ENCODE measurements around the gene ATL2.

The ATL2 gene

GRCh38 chr2:38394903-38395341 lies 17.8 kb upstream of the ATL2 start:
- TF ChIP-seq CTCF (IDR thresholded peaks at IDR 0.05; ENCODE audit: low read depth, low read length) (no peak), POLR2A (IDR thresholded peaks at IDR 0.05; ENCODE audit: extremely low read depth, insufficient read length) (no peak), MAX (IDR thresholded peaks at IDR 0.05; ENCODE audit: low read depth, low read length) (no peak), MYC (IDR thresholded peaks at IDR 0.05; ENCODE audit: low read depth, low read length) (no peak)
- H3K4me3 ChIP-seq (ENCODE audit: low read depth, low read length), result no peak overlapping the region
- DNase-seq (ENCODE audit: low read depth), result no peak

GRCh38 chr2:38394041-38394440 lies 17.0 kb upstream of the ATL2 start:
- DNase-seq (ENCODE audit: low read depth), result no peak
- H3K4me3 ChIP-seq (ENCODE audit: low read depth, low read length), result no peak overlapping the region
- TF ChIP-seq POLR2A (IDR thresholded peaks at IDR 0.05; ENCODE audit: extremely low read depth, insufficient read length) (no peak), MYC (IDR thresholded peaks at IDR 0.05; ENCODE audit: low read depth, low read length) (no peak), MAX (IDR thresholded peaks at IDR 0.05; ENCODE audit: low read depth, low read length) (no peak), CTCF (IDR thresholded peaks at IDR 0.05; ENCODE audit: low read depth, low read length) (no peak)

GRCh38 chr2:38390947-38391346 lies 13.9 kb upstream of the ATL2 start:
- TF ChIP-seq MAX (IDR thresholded peaks at IDR 0.05; ENCODE audit: low read depth, low read length) (no peak), CTCF (IDR thresholded peaks at IDR 0.05; ENCODE audit: low read depth, low read length) (no peak)
- H3K4me3 ChIP-seq (ENCODE audit: low read depth, low read length), result no peak overlapping the region
- no peak for DNase-seq (ENCODE audit: low read depth)

GRCh38 chr2:38387887-38388286 lies 10.8 kb upstream of the ATL2 start:
- TF ChIP-seq MYC (IDR thresholded peaks at IDR 0.05; ENCODE audit: low read depth, low read length), result no peak
- no peak for TF ChIP-seq POLR2A (IDR thresholded peaks at IDR 0.05; ENCODE audit: extremely low read depth, insufficient read length)
- no peak for TF ChIP-seq MAX (IDR thresholded peaks at IDR 0.05; ENCODE audit: low read depth, low read length)
- no peak for TF ChIP-seq CTCF (IDR thresholded peaks at IDR 0.05; ENCODE audit: low read depth, low read length)
- DNase-seq (ENCODE audit: low read depth), result no peak
- no peak overlapping the region for H3K4me3 ChIP-seq (ENCODE audit: low read depth, low read length)

- DNase-seq (ENCODE audit: low read depth), result no peak
- TF ChIP-seq MYC (IDR thresholded peaks at IDR 0.05; ENCODE audit: low read depth, low read length) (no peak), MAX (IDR thresholded peaks at IDR 0.05; ENCODE audit: low read depth, low read length) (no peak)
- H3K4me3 ChIP-seq (ENCODE audit: low read depth, low read length), result no peak overlapping the region
These were observed 9.7 kb upstream of the ATL2 start for GRCh38 chr2:38386821-38387220.

GRCh38 chr2:38386377-38386776 lies 9.3 kb upstream of the ATL2 start:
- no peak for TF ChIP-seq POLR2A (IDR thresholded peaks at IDR 0.05; ENCODE audit: extremely low read depth, insufficient read length)
- TF ChIP-seq CTCF (IDR thresholded peaks at IDR 0.05; ENCODE audit: low read depth, low read length), result no peak
- no peak for TF ChIP-seq MAX (IDR thresholded peaks at IDR 0.05; ENCODE audit: low read depth, low read length)
- no peak for TF ChIP-seq MYC (IDR thresholded peaks at IDR 0.05; ENCODE audit: low read depth, low read length)
- peak; percentile 22 for DNase-seq (ENCODE audit: low read depth)
- H3K4me3 ChIP-seq (ENCODE audit: low read depth, low read length), result no peak overlapping the region

Data from NB4 (cell line).